GM19455 (cell line): ENCODE data around the gene YIPF2.

Source experiments
- ATAC-seq: cut with Tn5 transposase; IDR thresholded peaks from one replicate; pipeline ENCODE4 v1.9.1; 2021; ENCODE audit not compliant: unreplicated experiment

Gene YIPF2

DNA sequence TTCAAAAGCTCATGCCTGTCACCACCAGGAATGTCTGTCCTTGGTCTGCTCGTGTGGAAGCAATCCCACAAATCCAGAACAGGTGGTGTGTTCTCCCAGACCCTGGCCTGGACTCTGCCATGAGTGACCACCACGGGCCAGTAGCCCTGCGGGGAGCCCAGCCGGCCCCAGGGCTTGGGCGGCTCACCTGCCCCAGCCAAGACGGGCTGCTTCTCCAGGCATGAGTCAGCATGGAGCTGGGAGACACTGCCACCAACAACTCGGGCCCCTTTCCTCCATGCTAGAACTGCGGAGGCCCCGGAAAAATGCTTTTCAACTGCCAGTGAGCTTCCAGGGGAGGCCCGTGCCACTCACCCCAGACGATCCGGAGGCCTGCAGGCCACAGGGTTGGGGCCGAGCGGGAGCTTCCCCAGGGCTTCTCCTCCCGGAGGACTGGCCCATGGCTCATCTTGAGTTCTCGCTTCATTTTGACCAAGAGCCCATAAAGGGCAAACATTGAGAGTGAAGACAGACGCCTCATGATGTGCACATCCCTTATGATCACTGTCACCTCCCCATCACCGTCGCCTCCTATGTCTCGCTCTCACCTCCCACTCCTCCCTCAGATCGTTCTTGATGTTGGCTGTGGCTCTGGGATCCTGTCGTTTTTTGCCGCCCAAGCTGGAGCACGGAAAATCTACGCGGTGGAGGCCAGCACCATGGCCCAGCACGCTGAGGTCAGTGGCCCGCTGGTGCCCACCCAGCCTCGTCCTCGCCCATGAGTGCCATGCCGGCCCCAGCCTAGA is 16.7 kb downstream of the YIPF2 start:
- ATAC-seq: no peak

DNA sequence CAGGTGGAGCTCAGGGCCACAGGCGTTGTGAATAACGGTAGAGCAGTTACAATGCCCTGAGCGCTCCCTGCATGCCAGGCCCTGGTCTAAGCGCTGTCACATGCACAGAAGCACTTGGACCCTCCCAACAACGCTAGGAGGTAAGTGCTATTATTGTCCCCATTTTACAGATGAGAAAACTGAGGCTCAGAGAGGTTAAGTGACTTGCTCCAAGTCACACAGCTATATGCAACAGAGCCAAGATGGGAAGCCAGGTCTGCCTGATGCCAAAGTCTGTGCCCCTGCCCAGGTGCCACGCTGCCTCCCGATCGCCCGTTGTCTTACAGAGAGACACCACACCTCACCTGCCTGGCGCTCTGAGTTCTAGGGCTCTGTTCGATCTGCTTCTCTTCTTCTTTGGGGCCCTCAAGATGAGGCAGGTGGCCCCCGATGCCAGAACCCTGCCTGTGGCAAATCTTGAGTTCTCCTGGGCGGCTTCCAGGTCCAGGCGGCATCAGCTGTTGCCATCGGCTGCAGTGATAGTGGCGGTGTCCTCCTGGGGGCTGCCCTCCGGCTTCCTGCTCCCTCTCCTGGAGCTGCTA is 20.0 kb downstream of the YIPF2 start:
- no peak for ATAC-seq

DNA sequence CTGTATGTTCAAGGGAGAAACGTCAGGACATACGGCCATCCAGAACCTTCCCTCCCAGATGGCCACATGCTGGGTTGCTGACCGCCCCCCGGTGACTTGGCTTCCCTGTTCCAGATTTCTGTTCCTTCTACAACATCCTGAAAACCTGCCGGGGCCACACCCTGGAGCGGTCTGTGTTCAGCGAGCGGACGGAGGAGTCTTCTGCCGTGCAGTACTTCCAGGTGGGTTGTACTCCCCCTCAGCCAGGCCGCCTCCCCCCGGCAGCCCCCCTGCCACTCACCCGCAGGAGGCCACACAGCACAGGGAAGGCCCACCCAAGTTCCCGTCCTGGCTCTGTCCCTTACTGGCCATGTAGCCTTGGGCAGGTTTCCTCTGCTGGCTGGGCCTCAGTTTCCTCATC is 20.5 kb downstream of the YIPF2 start:
- no peak for ATAC-seq

DNA sequence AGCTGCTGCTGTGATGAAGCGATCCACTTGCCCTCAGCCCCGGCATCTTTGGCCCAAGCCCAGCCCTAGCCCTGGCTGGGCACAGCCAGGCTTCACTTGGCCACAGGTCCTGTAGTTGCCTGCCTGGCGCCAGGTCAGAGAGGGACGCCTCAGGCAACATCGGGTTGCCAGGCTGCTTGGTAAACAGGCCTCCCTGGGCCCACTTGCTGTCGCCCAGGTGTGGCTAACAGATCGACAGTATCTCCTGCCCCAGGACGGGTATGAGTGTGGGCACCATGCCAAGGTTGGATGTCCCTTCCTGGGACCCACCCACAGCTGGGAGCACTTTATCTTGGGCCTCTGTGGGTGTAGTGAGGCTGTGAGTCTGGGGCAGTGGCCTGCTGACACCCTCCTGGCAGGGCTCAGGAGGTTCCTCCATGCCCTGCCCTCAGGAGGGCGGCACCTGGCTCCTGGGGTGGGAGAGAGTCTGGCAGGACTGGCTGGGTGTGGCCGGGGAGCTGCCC is 29.2 kb downstream of the YIPF2 start:
- ATAC-seq: no peak

DNA sequence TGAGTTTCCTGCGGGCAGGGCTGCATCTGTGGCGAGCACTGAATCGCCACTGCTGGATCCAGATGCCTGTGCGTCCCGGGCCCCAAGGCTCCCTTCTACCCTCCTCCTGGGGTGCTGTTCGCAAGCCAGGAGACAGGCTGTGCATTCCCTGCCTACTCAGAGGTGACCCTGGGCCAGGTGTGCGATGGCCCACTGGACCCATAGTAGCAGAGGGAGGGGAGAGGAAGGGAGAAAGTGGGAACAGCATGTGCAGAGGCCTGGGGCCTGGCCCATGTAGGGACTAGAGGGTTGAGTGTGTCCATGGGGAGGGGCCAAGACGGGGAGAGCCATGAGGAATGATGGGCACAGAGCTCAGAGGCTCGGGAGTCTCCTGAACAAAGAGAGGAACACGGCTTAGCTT is 29.8 kb downstream of the YIPF2 start:
- ATAC-seq: no peak

DNA sequence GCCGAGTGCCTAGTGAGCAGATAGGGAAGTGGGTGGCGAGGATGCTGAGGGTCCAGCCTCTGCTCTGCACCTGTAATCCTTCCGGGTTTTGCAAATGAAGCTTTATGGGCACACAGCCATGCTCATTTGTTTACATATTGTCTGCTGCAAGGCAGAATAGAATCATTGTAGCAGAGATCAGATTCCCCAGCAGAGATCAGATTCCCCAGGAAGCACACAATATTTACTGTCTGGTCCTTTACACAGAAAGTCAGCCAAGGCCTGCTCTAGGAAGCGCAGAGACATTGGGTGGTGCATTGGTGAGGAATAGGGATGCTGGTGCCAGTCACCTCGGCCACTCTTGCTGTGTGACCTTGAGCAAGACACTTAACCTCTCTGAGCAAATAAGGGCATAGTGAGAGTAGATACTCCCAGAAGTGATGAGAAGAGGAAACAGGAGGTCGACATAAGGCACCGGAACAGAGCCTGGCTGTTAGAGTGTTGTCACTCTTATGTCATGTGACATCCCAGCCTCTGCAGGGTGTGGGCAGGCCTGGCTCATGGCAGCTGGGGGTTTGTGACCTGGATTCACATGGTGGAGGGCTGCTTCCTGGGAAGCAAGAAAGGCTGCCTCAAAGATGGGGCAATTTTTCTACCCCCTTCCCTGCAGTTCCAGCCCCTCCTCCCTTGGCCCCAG is 31.4 kb downstream of the YIPF2 start:
- no peak for ATAC-seq

DNA sequence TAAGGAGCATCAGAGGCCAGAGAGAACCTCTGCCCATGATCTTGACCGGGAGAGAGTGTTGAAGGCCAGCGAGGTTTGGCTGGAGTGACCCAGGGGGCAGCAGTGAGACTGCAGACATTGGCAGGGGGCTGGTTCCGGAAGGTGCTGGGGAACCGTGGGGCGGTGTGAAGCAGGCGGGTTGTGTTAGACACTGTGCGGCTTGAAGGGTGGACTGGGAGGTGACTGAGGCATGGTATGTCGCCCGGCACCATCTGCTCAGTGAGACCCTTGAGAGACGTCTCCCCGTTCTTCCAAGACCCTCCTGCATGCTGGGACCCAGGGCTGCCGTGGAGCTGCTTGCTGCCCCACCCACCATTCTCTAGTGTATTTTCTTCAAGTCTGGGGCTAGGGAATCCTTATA is 32.5 kb downstream of the YIPF2 start:
- ATAC-seq: no peak

DNA sequence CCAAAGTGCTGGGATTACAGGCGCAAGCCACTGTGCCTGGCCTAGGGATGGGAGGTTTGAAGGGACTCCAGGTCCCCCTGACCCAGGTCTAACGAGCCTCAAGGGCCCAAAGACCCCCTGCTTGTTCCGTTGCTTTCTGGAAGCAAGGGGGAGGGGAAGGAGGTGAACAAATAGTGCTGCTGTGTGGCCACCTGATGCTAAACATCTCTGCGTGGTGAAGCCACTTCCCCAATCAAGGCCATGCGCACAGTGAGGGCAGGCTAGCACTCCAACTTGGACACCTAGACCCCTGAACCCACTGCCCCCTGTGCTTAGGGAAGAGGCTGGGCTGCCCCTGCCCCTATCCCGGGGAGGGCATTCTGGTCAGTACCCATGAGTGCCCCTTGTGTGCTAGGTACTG is 33.1 kb downstream of the YIPF2 start:
- ATAC-seq: no peak

DNA sequence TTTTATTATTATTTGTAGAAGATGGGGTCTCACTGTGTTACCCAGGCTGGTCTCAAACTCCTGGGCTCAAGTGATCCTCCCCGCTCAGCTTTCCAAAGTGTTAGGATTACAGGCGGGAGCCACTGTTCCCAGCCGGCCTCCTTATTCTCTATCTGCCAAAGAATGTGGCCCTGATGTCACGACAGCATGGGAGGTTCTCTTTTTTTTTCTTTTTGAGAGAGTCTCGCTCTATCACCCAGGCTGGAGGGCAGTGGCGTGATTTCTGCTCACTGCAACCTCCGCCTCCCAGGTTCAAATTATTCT is 33.6 kb downstream of the YIPF2 start:
- ATAC-seq: no peak

DNA sequence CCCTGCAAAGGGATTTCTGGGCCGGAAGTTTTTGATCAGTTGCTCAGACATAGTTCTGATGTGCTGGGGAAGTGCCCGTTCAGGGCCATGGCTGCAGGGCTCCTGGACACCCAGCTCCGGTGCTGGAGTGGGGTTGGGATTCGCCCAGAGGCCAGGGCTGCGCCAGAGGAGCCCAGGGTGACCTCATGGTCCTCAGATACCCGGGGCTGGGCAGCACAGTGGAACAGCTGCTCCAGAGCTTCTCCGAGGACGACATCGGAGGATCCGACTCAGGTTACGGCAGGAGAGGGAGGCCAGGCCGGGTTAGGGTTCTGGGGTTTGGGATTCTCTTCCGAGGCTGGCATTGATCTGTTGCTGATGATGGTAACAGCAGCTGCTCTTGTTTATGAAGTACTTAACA is 36.2 kb downstream of the YIPF2 start:
- ATAC-seq: no peak

DNA sequence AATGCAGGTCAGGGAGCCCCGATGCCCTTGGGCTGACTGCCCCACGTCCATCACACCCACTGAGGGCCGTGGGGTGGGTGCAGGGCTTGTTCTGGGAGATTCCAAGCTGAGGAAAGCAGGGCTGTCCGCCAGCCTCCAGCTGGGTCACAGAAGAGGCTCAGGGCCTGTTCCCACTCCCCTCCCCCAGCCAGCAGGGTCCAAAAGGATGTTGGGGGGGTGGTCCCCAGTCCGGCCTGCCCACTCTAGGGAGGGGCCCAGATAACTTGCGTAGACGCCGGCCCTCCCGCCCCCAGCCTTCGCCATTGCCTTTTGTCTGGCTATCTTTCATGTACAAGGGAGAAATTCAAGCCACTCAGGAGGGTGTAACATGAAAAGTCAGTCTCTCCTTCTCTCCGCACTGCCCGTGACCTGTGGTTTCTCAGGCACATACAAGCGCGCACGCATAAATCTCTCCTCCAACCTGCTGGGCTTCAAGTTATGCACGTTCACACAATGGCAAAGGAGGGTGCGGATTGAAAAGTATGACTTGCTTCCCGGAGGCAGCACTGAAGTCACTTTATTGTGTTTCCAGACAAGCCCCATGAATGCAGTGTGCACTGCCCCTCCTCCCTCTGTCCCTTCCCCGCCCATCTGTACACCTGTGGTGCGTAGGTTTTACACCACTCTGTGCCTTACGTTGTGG is 36.9 kb downstream of the YIPF2 start:
- no peak for ATAC-seq

DNA sequence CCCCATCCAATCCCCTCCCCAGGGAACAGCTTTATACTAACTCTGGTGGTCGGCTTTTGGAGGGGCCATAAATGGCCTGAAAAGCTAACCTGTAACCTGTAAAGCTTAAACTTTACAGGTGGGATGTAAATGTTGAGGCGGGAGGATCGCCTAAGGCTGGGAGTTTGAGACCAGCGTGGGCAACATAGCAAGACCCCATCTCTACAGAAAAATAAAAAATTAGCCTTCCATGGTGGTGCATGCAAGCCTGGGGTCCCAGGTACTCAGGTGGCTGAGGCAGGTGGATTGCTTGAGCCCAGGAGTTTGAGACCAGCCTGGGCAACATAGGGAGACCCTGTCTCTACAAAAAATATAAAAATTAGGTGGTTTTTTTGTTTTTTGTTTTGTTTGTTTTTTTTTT is 38.6 kb downstream of the YIPF2 start:
- ATAC-seq: no peak

DNA sequence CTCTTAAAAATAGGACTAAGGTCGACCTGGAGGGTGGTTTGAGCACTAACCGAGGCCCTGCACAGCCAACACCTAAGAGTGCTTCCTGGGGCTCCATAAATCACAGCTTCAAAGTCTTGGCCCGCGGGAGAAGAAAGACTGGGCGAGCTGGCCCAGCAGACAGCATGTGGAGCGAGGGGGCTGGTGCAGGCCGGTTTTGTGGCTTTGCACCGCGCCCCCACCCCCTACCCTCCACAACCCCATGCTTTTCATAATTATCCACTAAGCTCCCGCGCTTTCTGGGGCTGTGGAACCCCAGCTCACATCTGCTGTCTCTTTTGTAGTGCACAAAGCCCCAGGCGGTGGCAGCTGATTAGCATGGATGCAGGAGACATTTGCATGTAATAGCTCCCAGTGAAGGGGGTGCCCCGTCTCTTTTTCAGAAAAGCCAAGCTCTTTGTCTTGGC is 40.0 kb downstream of the YIPF2 start:
- ATAC-seq: no peak

DNA sequence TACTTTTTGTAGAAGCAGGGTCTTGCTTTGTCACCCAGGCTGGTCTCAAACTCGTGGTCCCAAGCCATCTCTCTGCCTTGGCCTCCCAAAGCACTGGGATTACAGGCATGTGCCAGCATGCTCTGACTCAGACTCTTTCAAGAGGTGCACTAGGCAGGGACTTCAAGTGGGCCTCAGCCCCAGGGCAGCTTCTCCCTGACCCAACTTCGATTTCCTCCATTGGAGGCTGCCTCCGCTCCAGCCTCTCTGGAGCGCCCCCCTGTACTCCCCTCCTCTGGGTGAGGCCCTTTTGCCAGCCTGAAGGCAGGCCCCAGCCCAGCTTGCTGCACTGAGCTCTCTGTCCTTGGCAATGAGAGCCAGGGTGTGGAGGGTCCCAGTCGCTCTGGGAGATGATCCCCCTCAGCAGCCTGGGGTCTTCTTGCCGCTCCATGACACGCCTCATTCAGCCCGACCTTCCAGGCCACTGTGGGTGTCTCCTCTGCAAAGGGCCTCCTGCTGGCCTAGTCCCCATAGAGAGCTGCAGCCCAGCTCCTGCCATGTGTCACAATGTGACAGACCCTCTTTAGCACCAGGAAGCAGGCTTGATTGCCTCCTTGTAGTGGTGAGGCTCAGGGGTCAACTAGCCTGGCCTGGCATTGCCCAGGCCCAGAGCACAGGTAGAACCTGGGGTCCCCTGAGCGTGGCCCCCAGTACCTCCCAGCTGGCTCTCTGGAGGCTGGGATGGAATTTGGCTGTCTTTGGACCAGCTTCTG is 40.6 kb downstream of the YIPF2 start:
- no peak for ATAC-seq

DNA sequence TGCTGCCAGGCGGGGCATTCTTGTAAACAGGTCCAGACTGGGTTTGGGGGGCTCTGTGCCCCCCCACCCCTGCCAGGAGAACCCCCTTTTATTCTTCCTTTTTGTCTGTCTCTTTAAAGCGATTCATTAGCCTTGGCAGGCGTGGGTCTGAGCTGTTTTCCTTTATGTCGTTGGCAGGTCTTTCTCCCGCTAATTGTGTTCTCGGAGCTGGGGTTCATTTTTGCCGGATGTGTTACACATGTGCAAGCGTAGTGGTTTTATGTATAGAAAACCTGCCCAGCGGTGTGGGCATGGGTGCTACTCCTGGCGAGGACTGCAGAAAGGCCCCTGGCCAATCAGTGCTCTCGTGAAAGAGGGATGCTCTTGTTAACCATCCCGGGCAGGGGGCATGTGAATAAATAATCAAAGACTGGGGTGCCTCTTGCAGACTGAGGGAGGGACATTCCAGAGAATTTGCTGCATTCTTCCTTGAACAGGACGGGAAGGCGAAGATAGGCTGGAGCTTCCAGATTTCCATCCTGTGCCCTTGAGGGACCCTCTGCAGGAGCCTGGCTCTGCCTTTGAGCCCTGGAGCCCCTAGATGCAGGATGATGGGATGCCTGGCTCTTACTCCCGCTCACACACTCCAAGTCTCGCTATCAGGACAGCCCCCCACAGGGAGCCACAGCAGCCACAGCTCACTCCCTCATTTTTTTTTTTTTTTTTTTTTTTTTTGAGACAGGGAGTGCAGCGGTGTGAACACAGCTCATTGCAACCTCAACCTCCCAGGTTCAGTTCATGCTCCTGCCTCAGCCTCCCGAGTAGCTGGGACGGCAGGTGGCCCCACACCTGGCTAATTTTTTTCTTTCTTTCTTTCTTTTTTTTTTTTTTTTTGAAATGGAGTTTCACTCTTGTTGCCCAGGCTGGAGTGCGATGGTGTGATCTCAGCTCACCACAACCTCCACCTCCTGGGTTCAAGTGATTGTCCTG is 43.0 kb downstream of the YIPF2 start:
- no peak for ATAC-seq

DNA sequence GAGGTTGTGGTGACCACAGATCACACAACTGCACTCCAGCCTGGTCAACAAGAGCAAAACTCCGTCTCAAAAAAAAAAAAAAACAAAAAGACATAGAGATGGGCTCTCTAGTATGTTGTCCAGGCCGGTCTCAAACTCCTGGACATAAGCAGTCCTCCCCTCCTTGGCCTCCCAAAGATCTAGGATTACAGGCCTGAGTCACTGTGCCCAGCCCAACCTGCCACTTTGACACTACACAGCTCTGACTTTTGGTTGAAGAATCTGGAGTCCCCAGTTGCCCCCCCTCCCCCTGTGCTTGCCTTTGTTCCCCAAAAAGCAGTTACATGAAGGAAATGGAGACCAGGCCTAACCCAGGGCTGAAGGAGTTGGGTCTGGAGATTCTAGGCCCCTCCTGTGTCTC is 44.2 kb downstream of the YIPF2 start:
- ATAC-seq: no peak

DNA sequence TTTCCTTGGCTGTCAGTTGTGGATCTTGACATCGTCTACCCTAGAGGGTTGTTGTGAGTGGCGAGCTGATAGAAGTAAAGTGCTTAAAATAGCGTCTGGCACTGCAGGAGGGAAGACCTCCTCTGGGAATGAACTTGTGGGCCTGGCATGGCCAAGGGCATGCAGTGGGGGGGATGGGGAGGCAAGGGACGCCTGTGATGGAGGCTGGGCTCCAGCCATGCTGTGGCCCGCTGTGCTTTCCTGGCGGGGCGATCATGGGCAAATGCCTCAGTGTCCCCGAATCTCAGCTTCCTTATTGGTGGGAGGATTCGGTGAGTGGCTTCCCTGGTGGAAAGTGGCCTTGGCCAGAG is 46.4 kb downstream of the YIPF2 start:
- ATAC-seq: no peak

DNA sequence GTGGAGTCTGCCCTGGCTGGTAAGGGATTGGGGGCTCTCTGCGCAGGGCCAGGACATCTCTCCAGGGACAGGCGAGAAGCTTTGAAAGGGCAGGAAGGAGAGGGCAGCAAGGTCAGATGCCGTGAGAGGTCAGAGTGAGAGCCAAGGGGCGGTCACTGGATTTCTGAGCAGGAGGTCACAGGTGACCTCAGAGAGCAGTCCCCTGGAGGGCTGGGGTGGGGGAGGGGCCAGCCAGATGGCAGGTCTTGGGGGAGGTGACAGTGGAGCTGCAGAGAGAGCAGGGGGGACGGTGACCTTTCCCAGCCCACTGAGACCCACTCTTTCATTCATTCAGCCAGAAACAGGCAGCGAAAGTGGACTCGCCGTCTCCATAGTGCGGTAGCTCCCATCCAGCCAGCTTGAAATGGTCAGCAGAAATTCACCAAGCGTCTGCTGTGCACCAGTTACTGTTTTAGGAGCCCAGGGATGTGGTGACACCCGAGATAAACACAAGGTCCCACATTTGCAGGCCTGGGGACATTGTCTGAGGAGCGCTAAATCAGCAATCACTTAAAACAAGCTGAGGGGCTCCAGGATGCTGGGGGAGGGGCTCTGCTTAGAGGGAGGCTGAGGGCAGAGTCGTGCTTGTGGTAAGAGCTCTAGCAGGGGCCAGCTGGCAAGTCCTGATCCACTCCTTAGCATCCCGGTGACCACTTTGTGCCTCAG is 46.9 kb downstream of the YIPF2 start:
- ATAC-seq: no peak

DNA sequence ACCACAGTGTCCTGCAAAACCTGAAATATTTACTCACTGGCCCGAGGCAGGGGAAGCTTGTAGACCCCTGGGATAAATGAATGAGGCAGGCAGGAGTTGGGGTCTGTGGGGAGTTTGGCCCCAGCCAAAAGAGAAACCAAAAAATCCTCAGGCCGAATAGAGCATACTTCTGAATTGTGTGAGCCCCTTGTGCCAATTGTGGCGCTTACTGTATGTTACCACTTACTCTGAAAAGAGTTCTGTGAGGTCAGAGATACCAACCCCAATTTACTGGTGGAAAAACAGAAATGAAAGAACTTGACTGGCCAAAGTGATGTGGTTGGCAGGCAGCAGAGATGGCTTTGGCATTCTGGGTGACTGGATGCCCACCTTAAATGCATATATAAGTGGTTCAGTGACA is 50.2 kb downstream of the YIPF2 start:
- no peak for ATAC-seq
